HG03139 (cell line): ENCODE measurements around the gene AGAP1.

Experiments used
- ATAC-seq: cut with Tn5 transposase; IDR thresholded peaks from one replicate; pipeline ENCODE4 v1.9.1; 2021; ENCODE audit not compliant: unreplicated experiment

AGAP1 gene

DNA sequence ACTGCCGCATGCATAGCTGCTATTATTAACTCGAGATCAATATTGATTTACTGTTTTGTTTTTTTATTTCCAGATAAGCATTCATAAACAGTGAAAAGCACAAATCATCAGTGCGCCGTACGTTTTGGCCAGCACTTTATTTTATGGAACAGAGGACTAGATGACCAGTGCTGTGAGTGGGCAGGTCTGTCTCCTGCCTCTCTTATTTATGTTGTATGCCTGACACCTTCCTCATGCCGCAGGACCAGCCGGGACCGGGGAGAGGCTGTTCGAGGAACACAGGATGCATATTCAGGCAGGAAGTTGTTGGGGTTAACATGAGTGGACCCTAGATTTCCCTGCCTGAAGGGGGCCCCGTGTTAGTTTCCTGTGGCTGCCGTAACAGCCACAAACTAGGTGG lies 72.6 kb downstream of the AGAP1 start:
- ATAC-seq, result no peak

DNA sequence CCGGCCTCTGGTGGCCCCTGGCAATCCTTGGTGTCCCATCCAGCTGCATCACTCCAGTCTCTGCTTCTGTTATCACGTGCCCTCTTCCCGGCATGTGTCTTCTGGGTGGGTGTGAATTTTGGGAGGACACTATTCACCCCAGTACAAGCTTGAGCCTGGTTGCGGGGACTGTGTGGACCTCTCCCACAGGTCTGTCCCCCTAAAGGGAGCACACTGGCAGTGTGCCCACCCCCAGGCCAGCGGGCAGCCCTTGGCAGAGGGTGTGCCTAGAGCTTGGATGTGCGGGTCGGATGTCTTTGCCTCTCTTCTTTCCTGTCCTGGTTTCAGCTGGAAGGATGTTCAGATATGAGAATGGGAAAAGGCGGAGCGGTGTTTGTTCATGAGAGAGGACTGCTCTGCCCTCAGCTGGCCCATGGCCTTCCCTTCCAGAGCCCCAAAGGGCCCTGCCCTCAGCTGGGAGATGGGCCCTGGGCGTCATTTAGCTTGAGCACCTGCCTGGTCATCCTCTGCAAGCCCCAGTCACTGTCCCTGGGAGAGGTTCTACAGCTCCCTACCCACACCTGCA lies 73.2 kb downstream of the AGAP1 start:
- no peak for ATAC-seq

DNA sequence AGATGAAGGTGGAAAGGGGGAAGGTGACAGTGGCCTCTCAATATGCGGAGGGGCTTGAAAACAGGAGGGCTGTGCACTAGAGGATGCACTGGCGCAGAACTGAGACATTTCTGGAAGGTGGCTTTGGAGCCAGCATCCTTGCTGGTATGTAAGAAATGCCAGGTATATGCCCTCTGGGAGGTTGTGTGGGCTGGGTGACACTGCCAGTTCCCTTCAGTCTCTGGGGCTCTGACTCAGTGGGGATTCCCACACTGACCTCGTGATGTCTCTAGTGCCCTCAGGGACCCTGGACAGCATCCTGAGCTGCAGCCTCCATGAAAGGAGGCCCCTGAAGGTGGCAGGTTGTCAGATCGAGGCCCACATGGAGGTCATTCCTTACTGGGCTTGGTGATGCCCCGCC lies 74.0 kb downstream of the AGAP1 start:
- ATAC-seq, result no peak

DNA sequence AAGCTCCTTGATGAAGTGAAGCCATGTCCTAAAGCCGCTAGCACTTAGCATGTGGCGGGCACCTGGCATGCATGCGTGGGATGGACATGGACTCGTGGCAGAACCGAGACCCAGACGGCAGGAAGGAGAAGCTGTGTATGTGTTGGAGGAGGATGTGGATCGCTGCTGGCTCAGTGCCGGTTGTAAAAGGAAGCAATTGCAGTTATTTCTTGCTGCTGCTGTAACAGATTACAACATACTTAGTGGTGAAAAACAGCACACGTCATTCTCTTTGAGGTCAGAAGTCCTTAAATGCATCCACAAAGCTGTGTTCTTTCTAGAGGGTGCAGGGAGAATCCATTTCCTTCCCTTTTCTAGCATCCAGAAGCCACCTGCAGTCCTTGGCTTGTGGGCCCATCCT lies 74.6 kb downstream of the AGAP1 start:
- no peak for ATAC-seq

DNA sequence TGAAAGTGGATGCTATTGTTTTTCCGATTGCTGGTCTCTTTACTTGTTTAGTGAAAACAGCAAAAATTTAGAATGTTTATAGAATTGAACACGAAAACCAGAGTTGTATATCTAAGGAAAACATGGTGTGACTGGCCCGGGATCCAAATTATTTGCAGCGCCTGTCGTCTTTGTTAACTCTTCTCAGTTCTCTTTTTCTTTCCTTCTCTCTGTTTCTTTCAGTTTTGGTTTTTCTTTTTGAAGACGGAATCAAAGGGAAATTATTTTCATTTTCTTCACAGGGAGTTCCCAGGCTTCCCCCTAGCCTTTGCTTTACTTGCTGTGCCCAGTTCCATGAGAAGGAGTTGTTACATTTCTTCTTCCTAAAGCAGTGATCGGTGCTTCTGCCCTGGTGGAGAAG lies 76.0 kb downstream of the AGAP1 start:
- ATAC-seq, result no peak

DNA sequence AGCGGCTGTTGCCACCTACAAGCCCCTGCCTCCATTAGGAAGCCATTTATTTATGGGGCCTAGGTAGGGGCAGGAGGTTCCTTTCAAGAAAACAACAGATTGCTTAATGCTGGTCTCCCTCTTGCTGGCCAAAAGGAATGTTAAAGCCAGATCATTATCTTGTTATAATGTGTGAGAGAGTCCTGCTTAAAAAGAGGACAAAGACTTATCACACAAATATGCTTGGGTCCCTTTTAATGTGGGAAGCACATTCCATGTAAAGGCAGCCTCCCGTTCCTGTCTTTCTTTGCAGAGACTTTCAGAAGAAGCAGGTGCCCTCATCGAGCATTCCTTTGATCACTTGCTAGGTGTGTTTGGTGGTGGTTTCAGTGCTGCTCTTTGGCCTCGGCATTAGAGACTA lies 76.4 kb downstream of the AGAP1 start:
- no peak for ATAC-seq

DNA sequence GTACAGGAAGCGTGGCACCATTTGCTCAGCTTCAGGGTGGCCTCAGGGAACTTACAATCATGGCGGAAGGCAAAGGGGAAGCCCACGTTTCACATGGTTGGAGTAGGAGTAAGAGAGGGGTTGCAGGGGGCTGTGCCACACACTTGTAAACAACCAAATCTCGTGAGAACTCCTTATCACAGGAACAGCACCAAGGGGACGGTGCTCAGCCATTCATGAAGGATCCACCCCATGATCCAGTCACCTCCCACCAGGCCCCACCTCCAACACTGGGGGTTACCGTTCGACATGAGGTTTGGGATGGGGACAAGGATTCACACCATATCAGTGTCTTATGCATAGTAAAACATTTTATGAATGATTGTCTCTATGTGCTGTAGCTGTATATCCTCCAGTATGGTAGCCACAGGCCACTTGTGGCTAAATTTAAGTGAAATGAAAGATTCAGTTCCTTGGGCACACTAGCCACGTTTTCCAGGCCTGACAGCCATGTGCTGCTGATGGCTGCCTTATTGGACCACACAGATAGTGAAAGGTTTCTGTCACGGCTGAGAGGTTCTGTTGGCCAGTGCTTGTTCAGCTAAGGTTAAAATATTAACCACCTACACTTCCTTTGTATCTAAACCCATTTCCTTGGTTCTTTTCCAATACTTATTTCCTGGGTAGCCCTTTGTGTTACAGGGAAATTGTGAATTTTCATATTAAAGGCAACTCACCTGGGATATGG lies 77.3 kb downstream of the AGAP1 start:
- ATAC-seq, result no peak

DNA sequence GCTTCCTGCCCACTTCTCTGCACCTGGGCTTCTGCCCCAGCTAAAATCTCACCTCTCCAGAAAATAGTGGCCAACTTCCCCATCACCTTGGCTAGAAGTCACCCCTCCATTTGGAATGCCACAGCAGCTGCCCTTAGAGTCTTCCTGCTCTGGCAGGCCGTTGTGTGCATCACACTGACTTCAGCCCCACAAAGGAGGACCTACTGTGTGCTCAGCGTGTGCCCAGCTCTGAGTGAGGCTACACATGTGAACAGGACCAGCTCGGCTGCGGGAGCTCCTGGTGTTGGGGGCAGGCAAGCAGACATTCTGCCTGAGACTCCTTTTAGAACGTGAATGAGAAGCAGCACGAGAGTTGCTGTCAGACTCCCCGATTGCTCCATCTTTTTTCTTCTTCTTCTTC lies 78.7 kb downstream of the AGAP1 start:
- ATAC-seq, result no peak

DNA sequence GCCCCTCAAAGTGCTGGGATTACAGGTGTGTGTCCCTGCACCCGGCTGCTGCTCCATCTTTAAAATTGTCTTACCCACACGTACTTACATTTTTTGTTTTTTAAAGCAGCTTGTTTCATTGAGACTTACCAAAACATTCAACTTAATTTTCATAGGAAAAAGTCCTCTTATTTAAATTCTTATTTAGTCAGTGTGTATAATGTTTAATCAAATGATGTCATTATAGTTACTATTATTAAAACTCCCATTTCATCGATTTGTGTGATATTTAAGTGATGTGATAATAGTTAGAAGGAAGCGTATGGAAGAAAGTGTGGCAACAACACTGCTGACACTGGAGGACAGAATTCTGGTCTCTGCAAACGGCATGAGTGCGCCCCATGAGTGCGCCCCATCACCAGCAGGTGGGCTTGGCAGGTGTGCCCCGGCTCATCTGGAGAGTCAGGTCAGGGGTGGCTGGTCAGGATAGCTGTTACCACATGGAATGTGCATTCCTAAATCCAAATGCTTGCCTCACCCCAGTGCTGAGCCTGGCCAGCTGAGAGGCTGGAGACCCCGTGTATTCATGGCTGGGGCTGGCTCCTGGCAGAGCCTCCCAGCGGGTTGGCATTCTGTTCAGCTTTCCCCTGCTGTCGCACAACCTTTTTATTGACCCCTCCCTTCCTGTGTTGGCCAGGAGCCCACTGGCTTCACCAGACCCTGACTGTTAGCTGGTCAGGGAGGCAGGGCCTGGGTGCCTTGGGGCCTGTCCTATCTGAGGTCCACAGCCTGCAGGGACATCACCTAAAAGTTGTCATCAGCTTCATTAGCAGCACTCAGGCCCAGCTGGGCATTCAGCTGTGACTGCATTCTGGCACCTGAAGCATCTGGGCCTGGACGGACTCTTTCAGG lies 79.7 kb downstream of the AGAP1 start:
- no peak for ATAC-seq

DNA sequence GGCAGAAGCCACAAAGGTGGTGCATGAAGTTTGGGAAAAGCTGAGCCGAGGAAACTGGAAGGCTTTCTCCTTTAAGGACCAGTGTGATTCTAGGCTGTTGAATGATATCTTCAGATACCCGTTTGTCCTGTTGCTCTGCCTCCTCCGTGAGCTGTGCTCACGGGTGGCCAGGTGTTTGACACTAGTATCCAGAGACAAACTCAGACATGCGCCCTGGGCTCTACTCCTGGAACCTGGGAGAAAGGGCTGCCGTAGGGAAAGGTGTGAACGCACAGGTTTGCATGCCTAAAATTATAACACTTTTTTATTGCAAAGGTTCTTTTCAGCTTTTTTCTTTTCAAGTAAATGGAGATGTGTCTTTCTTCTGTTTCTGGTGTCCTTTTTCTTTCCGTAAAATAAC lies 81.6 kb downstream of the AGAP1 start:
- no peak for ATAC-seq

DNA sequence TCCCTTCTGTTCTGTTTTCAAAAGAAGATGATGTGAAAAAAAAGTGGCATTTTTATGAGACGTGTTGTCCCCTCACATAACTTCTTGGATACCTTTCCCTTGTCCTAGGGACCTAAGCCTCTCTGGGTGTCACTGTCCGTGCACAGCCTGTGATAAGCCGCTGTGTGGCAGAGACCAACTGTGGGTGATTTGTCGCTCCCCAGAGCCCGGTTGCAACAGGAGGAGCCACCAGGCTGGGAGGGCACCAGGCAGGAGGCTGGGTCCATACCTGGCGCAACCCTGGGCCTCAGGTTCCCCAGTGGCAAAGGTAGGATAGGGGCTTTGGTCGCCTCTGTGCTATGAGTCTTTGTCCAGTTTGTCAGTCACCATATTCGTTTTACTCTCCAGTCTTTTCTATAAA lies 82.1 kb downstream of the AGAP1 start:
- ATAC-seq, result no peak

DNA sequence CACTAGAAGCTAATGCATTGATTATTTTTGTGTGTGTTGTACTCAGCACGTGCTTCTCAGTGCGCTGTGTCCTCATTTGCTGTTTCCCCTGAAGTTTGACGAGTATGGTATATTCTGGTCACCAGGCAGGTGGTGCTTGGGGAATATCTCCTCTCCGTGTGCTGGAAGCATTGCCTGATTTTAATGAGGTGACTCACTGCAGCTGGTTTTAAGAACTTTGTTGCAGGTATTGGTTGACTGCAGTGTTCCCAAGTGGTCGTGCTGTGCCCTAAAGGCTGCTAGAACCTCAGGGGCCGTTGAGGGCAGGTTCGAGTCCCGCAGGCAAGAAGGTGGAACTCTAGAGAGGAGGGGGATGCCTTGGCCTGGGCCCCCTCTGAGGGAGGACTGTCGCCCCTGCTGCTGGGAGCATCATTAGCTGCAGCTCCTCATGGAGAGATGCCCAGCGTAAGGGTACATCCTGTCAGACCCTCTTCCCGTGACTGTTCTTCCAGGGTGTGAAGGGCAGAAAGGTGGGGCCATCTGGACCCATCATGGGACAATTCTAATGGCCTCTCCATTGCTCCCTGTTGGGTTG lies 82.6 kb downstream of the AGAP1 start:
- no peak for ATAC-seq

DNA sequence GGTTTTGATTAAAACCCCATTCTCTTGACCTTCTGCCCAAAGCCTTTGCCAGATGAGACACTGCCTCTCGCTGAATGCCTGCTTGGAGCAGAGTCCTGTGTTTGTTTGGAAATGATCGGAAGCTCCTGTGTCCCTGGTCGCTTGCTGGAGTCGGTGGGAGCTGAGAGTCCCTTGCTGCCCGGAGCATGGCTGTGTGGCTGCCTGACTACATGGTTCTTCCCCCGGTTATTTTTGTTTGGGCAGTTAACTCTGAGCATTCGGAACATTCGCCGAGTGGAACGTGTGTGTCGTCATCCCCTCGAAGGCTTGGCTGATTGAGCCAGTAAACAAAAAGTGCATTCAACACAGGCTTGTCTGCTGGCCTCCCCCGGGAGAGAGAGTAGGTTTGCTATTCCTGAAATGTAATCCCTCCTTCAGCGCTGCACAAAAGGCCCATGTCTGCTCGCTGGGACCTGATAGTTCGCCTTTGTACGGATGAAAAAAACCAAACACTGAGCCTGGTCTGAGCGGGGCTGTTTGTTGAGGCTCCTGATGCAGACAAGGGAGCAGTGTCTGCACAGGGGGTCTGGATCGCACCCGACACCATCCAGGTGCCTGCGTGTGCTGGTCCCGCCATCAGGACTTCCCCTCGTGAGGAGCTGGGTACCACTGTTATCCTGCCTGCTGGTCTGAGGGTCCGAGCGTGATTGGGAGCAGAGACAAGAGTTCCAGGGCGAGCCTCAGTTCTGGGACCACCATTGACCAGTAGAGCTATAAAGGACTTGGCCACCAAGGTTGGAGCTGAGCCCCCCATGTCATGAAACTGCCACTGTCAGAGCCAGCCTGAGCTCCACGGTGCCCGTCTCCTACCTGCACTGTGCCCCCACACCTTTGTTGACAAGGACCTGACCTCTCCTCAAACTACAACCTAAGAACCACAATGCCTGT lies 83.8 kb downstream of the AGAP1 start:
- ATAC-seq, result no peak

DNA sequence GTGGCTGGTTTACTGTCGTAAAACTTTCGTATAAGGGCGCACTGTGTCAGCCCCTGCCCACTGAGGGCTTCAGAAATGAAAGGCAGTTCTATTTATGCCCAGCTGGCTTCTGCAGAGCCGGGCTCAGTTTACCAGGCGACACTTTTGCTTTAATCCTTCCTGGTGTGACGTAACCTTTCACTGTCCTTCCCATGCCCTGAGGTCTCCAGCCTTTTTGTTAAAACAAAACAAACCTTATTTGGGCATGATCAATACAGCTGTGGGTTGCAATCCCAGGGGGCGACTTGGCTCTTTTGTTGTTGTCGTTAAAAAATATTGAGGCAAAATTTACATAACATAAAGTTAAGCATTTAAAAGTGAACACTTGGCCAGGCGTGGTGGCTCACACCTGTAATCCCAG lies 85.3 kb downstream of the AGAP1 start:
- no peak for ATAC-seq

DNA sequence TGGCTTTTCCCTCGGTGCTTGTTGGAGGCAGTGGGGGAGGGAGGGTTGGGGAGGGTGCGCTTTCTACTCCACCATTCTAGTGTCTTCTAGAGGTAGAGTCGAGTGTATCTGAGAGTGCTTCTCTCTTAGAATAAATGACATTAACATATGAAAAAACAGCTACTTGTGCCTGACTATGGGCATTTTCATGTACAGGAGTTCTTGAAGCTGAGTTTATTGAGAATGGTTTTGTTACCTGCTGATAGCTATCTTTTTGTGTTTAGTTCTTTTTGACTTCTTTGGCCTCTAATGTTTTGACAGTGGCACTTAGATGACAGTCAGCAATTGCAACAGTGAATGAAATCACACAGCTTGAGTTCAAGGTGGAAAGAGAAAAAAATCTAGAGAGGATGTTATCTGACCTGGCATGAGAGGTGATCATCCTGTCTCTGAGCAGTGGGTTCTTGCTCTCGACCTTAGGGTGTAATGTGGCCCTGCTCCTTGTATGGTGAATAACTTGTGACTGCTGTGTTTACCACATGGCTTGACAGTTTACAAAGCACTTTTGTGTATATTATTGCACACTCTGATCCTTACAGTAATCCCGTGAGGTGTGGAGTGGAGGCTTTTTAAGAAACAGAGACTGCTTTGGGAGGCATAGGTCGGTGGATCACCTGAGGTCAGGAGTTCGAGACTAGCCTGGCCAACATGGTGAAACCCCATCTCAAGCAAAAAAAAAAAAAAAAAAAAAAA lies 86.7 kb downstream of the AGAP1 start:
- ATAC-seq, result no peak

DNA sequence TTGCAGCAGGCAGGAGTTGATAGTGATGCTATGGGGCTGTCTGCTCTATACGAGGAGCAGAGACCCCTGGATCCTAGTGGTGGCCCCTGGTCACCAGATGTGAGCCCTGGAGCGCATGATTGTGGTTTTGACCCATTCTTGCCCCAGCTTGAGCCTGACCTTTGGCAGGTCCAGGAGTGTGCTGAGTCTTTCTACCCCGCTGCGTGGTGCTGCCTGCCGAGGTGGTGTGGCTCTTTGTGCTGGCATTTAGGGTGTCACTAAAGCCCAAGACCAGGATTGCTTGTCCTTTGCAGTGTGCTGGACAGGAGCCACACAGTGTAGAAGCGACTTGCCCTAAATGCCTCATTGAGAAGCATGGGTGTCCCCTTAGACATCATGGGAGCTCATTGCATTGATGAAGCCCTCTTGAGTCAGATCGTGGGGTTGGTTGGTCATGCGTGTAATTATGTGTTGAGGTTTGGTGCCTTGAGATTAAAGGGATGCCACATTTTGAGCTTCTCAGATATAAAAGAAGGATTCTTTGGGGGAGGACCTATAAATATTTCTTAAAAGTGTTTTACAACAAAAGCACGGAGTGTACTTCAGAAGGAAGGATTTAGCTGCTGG lies 88.3 kb downstream of the AGAP1 start:
- ATAC-seq, result no peak

DNA sequence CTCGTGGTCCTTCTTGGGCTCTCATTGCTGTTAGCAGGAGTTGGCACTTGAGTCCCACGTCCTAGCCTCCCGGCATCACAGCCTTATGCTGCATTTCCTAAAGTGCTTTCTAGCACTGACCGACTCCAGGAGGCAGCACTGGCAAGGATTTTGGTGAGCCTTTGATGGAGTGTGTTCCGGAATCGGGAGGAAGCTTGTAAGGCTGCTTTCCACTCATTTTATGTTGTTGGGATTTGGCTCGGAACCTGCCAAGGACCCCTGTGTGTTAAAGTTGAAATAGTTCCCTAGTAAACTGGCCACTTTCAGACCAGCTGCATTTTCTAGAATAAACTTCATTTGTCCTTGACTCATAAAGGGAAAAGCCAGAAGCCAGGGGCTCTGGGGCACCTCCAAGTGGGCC lies 88.9 kb downstream of the AGAP1 start:
- ATAC-seq, result no peak

DNA sequence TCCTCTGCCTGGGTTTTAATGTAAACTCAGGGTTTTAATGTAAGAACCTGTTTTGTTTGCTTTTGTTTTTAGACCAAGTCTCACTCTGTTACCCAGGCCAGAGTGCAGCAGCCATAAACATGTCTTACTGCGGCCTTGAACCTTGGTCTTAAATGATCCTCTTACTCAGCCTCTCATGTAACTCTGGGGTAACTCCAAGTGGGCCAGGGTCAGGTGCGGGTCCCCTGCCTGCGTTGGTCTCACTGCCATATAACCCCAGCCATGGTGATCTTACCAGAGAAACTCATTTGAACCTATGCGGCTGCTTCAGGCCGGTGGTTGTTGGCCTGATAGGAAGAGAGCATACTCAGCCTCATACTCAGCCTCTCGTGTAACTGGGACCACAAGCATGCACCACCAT lies 89.3 kb downstream of the AGAP1 start:
- ATAC-seq, result no peak

DNA sequence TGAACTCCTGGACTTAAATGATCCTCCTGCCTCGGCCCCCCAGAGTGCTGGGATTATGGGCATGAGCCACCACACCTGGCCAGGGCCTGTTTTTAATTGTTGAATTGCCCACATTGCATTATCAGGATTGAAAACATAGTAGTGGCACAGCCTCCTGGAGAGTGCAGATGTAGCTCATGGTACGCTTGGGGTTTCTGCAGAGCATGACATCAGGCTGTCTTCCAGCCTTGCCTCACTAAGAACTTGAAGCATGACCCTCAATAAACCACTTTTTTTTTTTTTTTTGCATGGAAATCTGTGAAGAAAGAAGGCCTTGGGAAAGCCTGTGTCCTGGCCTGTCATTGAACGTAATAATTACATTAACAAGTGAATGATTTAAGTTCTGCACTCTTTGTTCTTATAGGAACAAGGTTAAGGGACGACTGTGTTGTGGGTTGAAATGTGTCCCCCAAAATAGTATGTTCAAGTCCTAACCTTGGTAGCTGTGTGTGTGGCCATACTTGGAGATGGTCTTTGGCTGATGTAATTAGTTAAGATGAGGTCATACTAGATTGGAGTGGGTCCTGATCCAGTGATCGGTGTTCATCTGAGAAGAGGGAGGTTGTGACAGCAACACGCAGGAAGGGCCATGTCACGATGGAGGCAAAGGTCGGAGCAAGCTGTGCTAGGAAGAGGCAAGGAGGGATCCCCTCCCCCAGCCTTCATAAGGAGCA lies 90.2 kb downstream of the AGAP1 start:
- no peak for ATAC-seq
